ENCODE measurements around the gene STPG2.

The STPG2 gene

GRCh38 chr4:97812768-97813167 is 330.5 kb downstream of the STPG2 start:
- no peak for DNase-seq (ENCODE audit: low spot score)

DNA sequence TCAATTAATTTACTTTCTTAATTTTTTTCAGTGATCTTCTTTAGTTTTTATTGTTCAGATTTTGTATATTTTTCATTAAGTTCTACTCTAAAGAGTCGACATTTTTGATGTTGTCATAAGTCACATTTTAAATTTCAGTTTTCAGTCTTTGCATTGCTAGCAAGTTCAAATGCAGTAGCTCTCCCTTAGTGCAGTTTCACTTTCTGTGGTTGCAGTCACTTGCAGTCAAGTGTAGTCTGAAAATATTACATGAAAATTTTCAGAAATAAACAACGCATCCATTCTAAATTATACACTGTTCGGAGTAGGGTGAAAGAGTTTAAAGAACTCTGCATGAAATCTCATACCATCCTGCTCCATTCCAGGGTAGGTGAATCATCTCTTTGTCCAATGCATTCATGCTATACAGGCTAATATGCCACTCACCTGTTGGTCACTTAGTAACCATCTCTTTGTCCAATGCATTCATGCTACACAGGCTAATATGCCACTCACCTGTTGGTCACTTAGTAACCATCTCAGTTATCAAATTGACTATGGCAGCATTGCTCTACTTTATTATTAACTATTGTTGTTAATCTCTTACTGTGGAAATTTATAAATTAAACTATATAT is 356.9 kb downstream of the STPG2 start:
- no peak for DNase-seq (ENCODE audit: low spot score)

DNA sequence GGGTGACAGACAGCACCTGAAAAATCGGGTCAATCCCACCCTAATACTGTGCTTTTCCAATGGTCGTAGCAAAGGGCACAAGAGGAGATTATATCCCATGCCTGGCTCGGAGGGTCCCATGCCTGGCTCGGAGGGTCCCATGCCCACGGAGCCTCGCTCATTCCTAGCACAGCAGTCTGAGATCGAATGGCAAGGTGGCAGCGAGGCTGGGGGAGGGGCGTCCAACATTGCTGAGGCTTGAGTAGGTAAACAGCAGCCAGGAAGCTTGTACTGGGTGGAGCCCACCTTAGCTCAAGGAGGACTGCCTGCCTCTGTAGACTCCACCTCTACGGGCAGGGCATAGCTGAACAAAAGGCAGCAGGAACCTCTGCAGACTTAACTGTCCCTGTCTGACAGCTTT is 365.1 kb downstream of the STPG2 start:
- no peak for DNase-seq (ENCODE audit: low spot score)

DNA sequence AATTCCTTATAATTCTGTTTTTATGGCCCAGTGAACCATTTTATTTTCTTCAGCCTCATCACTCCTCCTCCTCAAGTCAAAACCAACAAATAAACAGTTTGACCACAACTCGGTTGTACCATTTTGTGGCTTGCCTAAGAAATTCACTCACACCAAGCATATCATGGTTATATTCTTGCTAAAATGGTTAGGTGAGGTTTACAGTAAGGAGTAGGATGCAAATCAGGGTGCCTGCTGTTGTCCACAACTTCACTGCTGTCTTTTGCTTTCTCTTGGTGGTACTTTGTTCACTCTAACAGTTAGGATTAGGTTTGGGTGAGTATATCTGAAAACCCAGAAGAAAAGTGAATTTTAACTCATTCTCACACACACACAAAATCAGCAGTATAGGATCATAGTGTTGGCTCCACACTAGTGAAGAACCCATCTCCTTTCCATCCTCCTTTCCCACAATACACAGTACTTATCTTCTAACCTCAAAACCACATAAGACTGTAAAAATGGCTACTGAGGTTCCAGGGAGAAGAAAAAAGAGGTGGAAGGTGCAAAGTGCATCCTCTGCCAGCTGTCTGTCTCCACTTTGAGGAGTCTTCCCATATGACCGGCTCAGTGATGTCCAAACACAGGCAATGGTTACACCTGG is 368.8 kb downstream of the STPG2 start:
- DNase-seq (ENCODE audit: low spot score): no peak

DNA sequence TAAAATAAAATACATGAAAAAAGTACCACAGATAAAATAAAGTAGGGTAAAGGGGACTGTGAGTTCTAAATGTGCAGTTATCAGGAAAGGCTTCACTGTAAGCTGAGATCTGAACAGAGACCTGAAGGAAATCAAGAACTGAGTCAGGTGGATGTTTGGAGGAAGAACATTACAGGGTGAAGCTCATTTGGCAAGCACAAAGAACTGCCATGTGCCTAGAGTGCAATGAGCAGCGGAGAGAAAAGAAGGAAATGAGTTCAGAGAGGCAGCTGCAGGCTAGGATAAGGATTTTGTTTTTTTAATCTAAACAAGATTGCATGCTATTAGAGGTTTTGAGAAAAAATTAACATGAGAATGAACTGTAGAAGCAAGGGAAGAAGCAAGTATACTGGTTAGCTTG is 373.1 kb downstream of the STPG2 start:
- DNase-seq (ENCODE audit: low spot score): no peak

- DNase-seq (ENCODE audit: low spot score): no peak
Observed at GRCh38 chr4:97762115-97762512, 381.2 kb downstream of the STPG2 start.

- DNase-seq (ENCODE audit: low spot score): no peak
Observed at GRCh38 chr4:97761445-97762114, 381.7 kb downstream of the STPG2 start.

GRCh38 chr4:97759785-97760184 is 383.5 kb downstream of the STPG2 start:
- DNase-seq (ENCODE audit: low spot score): no peak

- DNase-seq (ENCODE audit: low spot score): no peak
Observed at GRCh38 chr4:97752599-97752998, 390.7 kb downstream of the STPG2 start.

- DNase-seq (ENCODE audit: low spot score): no peak
Observed at GRCh38 chr4:97747945-97748344, 395.3 kb downstream of the STPG2 start.

DNA sequence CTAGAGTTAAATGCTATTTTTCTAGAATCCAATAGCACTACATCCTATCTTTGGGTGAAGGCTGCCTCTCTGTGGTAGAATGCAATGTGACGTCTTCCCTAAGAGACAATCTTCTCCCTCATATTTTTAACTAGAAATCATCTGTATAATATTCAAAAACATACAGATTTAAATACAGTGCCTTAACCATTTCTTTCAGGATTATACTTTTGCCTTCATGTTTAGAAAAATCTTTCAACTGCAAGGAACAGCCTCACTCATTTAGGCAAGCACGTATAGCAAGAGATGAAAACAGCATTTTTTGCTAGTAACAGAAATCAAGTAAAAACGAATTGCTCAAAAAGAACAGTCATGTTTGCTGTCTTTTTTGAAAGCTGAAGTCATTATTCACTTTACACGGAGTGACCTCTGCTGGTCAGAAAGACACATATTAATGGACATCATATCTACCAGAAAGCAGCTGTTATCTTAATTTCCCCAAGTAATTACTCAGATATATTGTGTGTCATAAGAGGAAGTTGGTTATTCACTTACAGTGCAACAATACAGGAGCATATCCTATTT is 422.3 kb downstream of the STPG2 start:
- DNase-seq (ENCODE audit: low spot score): no peak

DNA sequence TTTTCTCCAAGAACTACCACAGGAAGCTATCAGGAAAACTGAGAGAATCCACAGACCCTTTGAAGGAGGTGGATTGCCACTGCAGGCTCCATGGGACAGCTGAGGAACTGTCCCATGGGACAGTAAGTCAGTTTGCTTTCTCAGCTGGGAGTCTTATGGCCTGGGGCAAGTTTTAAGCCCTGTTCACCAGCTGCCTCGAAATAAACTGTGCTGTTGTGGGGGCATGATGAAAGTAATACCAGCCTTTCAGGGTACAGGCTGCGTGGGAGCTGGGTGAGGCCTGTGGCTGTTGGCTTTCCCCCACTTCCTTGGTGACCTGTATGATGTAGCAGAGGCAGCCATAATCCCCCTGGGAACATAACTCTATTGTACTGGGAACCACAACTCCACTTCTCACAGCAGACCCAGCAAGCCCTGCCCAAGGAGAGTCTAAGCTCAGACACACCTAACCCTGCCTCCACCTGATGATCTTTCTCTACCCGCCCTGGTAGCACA is 452.1 kb downstream of the STPG2 start:
- DNase-seq (ENCODE audit: low spot score): no peak

GRCh38 chr4:97670703-97671269 is 472.5 kb downstream of the STPG2 start:
- DNase-seq (ENCODE audit: low spot score): no peak

GRCh38 chr4:97665553-97665952 is 477.7 kb downstream of the STPG2 start:
- no peak for DNase-seq (ENCODE audit: low spot score)

GRCh38 chr4:97664741-97665140 is 478.5 kb downstream of the STPG2 start:
- no peak for DNase-seq (ENCODE audit: low spot score)

GRCh38 chr4:97662133-97662532 is 481.1 kb downstream of the STPG2 start:
- DNase-seq (ENCODE audit: low spot score): no peak

GRCh38 chr4:97656044-97656720 is 487.1 kb downstream of the STPG2 start:
- DNase-seq (ENCODE audit: low spot score): no peak

DNA sequence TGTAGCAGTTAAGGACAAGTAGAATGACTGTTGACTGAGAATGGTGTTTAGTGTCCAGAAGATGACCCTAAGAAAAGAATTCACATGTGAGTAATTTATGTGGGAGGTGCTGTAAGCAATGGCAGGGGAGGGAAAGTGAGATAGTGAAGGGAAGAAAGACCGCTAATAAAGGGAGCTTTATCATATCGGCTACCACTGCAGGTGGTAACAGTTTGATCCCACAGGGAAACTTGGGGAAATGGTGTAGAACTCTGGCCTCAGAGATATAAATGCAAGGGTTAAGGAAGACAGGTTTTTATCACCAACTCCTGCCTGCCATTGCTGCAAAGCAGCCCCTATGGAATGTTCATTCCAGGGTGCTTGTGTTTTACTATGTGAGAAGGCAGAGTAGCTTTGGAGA is 489.6 kb downstream of the STPG2 start:
- DNase-seq (ENCODE audit: low spot score): no peak

DNA sequence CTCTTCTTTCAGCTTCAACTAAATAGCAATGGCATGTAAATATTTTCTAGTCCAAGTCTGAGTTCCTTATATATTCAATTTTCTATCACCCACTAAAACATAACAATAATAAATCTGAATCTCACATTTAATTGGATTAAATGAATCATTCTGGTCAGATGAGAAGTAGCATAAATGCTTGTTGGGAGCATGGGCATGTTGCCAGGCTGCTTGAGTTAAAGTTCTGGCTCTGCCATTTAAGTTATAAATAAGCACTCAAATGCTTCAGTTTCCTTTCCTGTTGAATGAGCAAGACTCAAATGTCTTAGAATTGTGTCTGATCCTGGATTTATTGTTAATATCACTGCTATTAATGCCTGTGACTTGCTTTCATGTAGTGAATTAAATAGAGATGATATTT is 496.3 kb downstream of the STPG2 start:
- DNase-seq (ENCODE audit: low spot score): no peak

GRCh38 chr4:97645071-97645821 is 498.0 kb downstream of the STPG2 start:
- no peak for DNase-seq (ENCODE audit: low spot score)

DNA sequence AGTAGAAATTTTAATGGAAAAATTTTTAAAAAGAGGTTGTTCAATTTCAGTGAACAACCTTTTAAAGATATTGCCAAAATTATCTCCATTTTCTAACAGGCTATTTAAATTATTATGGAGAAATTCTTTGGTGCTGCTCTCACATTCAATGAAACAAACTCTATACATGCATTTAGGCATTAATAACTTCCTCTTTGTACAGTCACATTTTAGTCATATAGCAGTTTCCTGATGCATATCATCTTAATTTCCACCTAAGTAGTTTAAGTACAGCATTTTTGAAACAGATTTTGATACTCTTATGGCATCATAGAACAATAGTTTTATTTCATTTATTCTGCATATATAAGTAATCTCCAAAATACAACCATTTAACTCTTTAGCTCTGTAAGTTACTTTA is 500.1 kb downstream of the STPG2 start:
- no peak for DNase-seq (ENCODE audit: low spot score)

Measured in CD4-positive, alpha-beta T cell treated with Interleukin-15 for 4 hours (primary cell).